GM12878 (cell line): Measurements from ENCODE around the gene CDK5RAP1. TPM values are rescaled to one million over a fixed set of nuclear protein-coding genes. Genes with fewer than 3 reads are reported as not detected.

ENCODE experiments used
- BRCA1 ChIP-seq: IDR thresholded peaks from 2 replicates; pipeline ENCODE4 v1.6.1; 2011; ENCODE audit warnings: low read depth, low read length, improper control_type of control experiment
- FOS ChIP-seq: IDR thresholded peaks from 3 replicates; pipeline ENCODE4 v1.6.1; 2011; ENCODE audit warnings: borderline replicate concordance; ENCODE audit not compliant: insufficient read length; ENCODE audit errors: extremely low read depth
- HDAC2 ChIP-seq: fragments of 200-600 bp; sonication (generic); IDR thresholded peaks from 2 replicates; pipeline ENCODE4 v1.6.1; 2017
- MYB ChIP-seq: fragments of 150-350 bp; IDR thresholded peaks from 2 replicates; pipeline ENCODE4 v1.6.1; 2014; ENCODE audit warnings: mild to moderate bottlenecking, low read depth, low read length, borderline replicate concordance
- NFXL1 ChIP-seq: fragments of 450-650 bp; IDR thresholded peaks from 2 replicates; pipeline ENCODE4 v1.6.1; 2017; ENCODE audit warnings: antibody characterized with exemption, mild to moderate bottlenecking, borderline replicate concordance
- PAX5 ChIP-seq: IDR thresholded peaks from 2 replicates; pipeline ENCODE4 v1.6.1; 2011; ENCODE audit warnings: low read depth, low read length, borderline replicate concordance
- PML ChIP-seq: IDR thresholded peaks from 2 replicates; pipeline ENCODE4 v1.6.1; 2012; ENCODE audit warnings: low read length, inconsistent platforms
- POLR2AphosphoS5 ChIP-seq: IDR thresholded peaks from 2 replicates; pipeline ENCODE4 v1.6.1; 2011; ENCODE audit warnings: mild to moderate bottlenecking, low read length, inconsistent platforms
- RB1 ChIP-seq: fragments of 450-650 bp; formaldehyde crosslinking; IDR thresholded peaks from 2 replicates; pipeline ENCODE4 v1.6.1; 2017; ENCODE audit warnings: mild to moderate bottlenecking, borderline replicate concordance
- RBBP5 ChIP-seq: fragments of 200-600 bp; sonication (generic); conservative IDR thresholded peaks from 2 replicates; pipeline ENCODE4 v1.6.1; 2016
- SMC3 ChIP-seq: IDR thresholded peaks from 2 replicates; pipeline ENCODE4 v1.6.1; 2011; ENCODE audit warnings: low read length, improper control_type of control experiment, borderline replicate concordance
- STAT1 ChIP-seq: fragments of 450-650 bp; conservative IDR thresholded peaks from 2 replicates; pipeline ENCODE4 v1.6.1; 2014; ENCODE audit warnings: antibody characterized with exemption, mild to moderate bottlenecking
- ZNF622 ChIP-seq: fragments of 450-650 bp; IDR thresholded peaks from 2 replicates; pipeline ENCODE4 v1.6.1; 2017; ENCODE audit warnings: mild to moderate bottlenecking, inconsistent platforms
- polyA plus RNA-seq, 11 experiments: library from polyadenylated mRNA; depleted of rRNA in 4 of 11; unstranded in 6 of 11; stranded (reverse) in 5 of 11; fragments of >200 nt; fragmentation: Nextera tagmentation in 4 of 11; fragmentation: Illumina TruSeq in 1 of 11; extraction: Ambion mirVana in 4 of 11; extraction: Trizol in 1 of 11; gene quantifications; 1 replicate in 1 of 11; 2 replicates in 10 of 11; pipeline versions ENCODE4 v1.2.1 to v1.2.3, GENCODE V29; 2011 to 2016; ENCODE audit warnings: inconsistent platforms in 2 of 11, missing spikeins in 2 of 11, low read depth in 1 of 11
- total RNA-seq, 4 experiments: library from RNA; depleted of rRNA in 3 of 4; stranded (reverse); fragments of >200 nt in 3 of 4; fragmentation: Illumina TruSeq in 1 of 4; extraction: Trizol in 1 of 4; gene quantifications; 2 replicates each; pipeline versions ENCODE4 v1.2.1 to v1.2.3, GENCODE V29; 2013 to 2021
- TF ChIP-seq, protein P1 (sequence below): fragments of 450-650 bp; formaldehyde crosslinking; IDR thresholded peaks from 2 replicates; pipeline ENCODE4 v1.4.0; 2022; ENCODE audit warnings: mild to moderate bottlenecking, moderate library complexity
- TF ChIP-seq, protein P2 (sequence below): fragments of 450-650 bp; IDR thresholded peaks from 2 replicates; pipeline ENCODE4 v1.6.1; 2016; ENCODE audit warnings: mild to moderate bottlenecking
- TF ChIP-seq, protein P3 (sequence below): IDR thresholded peaks from 2 replicates; pipeline ENCODE4 v1.6.1; 2011; ENCODE audit warnings: borderline replicate concordance, low read depth, mild to moderate bottlenecking, moderate library complexity, low read length; ENCODE audit not compliant: insufficient read depth, poor library complexity, severe bottlenecking
- TF ChIP-seq, protein P4 (sequence below): fragments of 450-650 bp; formaldehyde crosslinking; IDR thresholded peaks from 2 replicates; pipeline ENCODE4 v1.5.0; 2022; ENCODE audit warnings: mild to moderate bottlenecking, missing genetic modification characterization
- TF ChIP-seq, protein P5 (sequence below): fragments of 450-650 bp; IDR thresholded peaks from 2 replicates; pipeline ENCODE4 v1.6.1; 2017; ENCODE audit warnings: antibody characterized with exemption, mild to moderate bottlenecking, moderate library complexity

CDK5RAP1 gene
- total and polyA plus RNA-seq, 10 of the 15 experiments (the other 5 are each of a cell fraction or from before 2014, with no cell fraction given) = 30.4 to 67.6 (median 38.8) TPM

DNA sequence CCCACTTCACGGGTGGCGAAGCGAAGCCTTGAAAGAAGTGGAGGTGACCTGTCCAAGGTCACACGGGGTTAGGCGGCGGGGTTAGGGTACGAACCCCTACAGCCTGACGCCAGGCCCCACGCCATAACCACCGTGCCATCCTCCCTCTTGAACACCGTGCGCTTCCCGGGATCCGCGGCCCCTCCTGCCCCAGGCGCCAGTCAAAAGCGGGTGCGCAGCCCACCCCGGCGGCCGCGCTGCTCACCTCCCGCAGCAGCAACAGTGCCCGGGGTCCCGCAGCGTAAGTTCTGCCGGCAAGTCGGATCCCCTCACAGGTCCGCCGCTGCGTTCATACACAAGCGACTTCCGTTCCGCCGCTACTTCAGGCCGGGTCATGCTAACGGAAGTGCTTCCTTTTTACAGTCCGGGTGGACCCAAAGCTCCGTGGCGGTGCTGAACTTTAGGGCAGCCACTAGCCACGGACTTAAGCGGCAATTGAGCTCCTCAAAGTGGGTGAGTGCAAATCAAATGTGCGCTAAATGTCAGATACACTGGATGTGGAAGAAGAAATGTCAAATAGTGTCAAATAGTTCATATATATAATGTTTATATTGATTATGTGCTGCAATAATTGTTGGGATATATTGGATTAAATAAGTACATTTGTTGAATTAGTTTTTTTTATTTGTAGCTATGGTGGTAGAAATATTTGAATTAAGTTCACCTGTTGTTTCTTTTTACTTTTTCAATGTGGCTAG lies at the start of gene CDK5RAP1 (continued):
- TF ChIP-seq, protein P1, sequence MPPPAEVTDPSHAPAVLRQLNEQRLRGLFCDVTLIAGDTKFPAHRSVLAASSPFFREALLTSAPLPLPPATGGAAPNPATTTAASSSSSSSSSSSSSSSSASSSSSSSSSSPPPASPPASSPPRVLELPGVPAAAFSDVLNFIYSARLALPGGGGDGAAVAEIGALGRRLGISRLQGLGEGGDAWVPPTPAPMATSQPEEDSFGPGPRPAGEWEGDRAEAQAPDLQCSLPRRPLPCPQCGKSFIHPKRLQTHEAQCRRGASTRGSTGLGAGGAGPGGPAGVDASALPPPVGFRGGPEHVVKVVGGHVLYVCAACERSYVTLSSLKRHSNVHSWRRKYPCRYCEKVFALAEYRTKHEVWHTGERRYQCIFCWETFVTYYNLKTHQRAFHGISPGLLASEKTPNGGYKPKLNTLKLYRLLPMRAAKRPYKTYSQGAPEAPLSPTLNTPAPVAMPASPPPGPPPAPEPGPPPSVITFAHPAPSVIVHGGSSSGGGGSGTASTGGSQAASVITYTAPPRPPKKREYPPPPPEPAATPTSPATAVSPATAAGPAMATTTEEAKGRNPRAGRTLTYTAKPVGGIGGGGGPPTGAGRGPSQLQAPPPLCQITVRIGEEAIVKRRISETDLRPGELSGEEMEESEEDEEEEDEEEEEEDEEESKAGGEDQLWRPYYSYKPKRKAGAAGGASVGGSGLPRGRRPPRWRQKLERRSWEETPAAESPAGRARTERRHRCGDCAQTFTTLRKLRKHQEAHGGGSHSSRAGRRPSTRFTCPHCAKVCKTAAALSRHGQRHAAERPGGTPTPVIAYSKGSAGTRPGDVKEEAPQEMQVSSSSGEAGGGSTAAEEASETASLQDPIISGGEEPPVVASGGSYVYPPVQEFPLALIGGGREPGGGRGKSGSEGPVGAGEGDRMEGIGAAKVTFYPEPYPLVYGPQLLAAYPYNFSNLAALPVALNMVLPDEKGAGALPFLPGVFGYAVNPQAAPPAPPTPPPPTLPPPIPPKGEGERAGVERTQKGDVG = no peak
- TF ChIP-seq, protein P2, sequence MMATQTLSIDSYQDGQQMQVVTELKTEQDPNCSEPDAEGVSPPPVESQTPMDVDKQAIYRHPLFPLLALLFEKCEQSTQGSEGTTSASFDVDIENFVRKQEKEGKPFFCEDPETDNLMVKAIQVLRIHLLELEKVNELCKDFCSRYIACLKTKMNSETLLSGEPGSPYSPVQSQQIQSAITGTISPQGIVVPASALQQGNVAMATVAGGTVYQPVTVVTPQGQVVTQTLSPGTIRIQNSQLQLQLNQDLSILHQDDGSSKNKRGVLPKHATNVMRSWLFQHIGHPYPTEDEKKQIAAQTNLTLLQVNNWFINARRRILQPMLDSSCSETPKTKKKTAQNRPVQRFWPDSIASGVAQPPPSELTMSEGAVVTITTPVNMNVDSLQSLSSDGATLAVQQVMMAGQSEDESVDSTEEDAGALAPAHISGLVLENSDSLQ = peak; percentile 73
- TF ChIP-seq RBBP5 = peak; percentile 70; the same call in 1 of the 2 replicates
- peak; percentile 88; the same call in 1 of the 2 replicates for TF ChIP-seq RB1
- TF ChIP-seq, protein P3, sequence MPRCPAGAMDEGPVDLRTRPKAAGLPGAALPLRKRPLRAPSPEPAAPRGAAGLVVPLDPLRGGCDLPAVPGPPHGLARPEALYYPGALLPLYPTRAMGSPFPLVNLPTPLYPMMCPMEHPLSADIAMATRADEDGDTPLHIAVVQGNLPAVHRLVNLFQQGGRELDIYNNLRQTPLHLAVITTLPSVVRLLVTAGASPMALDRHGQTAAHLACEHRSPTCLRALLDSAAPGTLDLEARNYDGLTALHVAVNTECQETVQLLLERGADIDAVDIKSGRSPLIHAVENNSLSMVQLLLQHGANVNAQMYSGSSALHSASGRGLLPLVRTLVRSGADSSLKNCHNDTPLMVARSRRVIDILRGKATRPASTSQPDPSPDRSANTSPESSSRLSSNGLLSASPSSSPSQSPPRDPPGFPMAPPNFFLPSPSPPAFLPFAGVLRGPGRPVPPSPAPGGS = no peak
- TF ChIP-seq, protein P4, sequence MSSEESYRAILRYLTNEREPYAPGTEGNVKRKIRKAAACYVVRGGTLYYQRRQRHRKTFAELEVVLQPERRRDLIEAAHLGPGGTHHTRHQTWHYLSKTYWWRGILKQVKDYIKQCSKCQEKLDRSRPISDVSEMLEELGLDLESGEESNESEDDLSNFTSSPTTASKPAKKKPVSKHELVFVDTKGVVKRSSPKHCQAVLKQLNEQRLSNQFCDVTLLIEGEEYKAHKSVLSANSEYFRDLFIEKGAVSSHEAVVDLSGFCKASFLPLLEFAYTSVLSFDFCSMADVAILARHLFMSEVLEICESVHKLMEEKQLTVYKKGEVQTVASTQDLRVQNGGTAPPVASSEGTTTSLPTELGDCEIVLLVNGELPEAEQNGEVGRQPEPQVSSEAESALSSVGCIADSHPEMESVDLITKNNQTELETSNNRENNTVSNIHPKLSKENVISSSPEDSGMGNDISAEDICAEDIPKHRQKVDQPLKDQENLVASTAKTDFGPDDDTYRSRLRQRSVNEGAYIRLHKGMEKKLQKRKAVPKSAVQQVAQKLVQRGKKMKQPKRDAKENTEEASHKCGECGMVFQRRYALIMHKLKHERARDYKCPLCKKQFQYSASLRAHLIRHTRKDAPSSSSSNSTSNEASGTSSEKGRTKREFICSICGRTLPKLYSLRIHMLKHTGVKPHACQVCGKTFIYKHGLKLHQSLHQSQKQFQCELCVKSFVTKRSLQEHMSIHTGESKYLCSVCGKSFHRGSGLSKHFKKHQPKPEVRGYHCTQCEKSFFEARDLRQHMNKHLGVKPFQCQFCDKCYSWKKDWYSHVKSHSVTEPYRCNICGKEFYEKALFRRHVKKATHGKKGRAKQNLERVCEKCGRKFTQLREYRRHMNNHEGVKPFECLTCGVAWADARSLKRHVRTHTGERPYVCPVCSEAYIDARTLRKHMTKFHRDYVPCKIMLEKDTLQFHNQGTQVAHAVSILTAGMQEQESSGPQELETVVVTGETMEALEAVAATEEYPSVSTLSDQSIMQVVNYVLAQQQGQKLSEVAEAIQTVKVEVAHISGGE (CRISPR knock-in tag) = peak; percentile 97
- TF ChIP-seq HDAC2 = no peak
- TF ChIP-seq BRCA1 = no peak
- no peak; the same call in 1 of the 2 replicates for TF ChIP-seq PML
- no peak for TF ChIP-seq NFXL1
- TF ChIP-seq POLR2AphosphoS5 = peak; percentile 87
- no peak for TF ChIP-seq PAX5
- no peak; the same call in 1 of the 2 replicates for TF ChIP-seq SMC3
- TF ChIP-seq MYB = no peak
- TF ChIP-seq, protein P5, sequence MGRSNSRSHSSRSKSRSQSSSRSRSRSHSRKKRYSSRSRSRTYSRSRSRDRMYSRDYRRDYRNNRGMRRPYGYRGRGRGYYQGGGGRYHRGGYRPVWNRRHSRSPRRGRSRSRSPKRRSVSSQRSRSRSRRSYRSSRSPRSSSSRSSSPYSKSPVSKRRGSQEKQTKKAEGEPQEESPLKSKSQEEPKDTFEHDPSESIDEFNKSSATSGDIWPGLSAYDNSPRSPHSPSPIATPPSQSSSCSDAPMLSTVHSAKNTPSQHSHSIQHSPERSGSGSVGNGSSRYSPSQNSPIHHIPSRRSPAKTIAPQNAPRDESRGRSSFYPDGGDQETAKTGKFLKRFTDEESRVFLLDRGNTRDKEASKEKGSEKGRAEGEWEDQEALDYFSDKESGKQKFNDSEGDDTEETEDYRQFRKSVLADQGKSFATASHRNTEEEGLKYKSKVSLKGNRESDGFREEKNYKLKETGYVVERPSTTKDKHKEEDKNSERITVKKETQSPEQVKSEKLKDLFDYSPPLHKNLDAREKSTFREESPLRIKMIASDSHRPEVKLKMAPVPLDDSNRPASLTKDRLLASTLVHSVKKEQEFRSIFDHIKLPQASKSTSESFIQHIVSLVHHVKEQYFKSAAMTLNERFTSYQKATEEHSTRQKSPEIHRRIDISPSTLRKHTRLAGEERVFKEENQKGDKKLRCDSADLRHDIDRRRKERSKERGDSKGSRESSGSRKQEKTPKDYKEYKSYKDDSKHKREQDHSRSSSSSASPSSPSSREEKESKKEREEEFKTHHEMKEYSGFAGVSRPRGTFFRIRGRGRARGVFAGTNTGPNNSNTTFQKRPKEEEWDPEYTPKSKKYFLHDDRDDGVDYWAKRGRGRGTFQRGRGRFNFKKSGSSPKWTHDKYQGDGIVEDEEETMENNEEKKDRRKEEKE = no peak
- TF ChIP-seq ZNF622 = no peak
- no peak for TF ChIP-seq FOS
- peak; percentile 92; the same call in 1 of the 2 replicates for TF ChIP-seq STAT1
